GM12878 (cell line): ENCODE data around the gene PRM1. TPM values are rescaled to one million over a fixed set of nuclear protein-coding genes. Genes with fewer than 3 reads are reported as not detected.
A peak's percentile ranks its signal among the peaks of the same experiment; 100 is the strongest.

Source experiments
- ASH2L ChIP-seq: fragments of 300-600, 200-600 bp; sonication (generic); IDR thresholded peaks from 2 replicates; pipeline ENCODE4 v1.6.1; 2017; ENCODE audit warnings: low read depth, mild to moderate bottlenecking, borderline replicate concordance
- BACH1 ChIP-seq: fragments of 450-650 bp; IDR thresholded peaks from 2 replicates; pipeline ENCODE4 v1.6.1; 2017; ENCODE audit warnings: mild to moderate bottlenecking, borderline replicate concordance
- BHLHE40 ChIP-seq, 2 experiments: fragments of 450-650 bp in 1 of 2; IDR thresholded peaks; 2 replicates each; pipeline ENCODE4 v1.6.1; 2011 to 2017; ENCODE audit warnings: low read depth in 2 of 2, borderline replicate concordance in 1 of 2, improper control_type of control experiment in 1 of 2, low read length in 1 of 2, mild to moderate bottlenecking in 1 of 2
- CHD4 ChIP-seq: fragments of 200-600 bp; sonication (generic); IDR thresholded peaks from 2 replicates; pipeline ENCODE4 v1.6.1; 2016; ENCODE audit warnings: mild to moderate bottlenecking
- CREM ChIP-seq: IDR thresholded peaks from 2 replicates; pipeline ENCODE4 v1.6.1; 2014; ENCODE audit warnings: antibody characterized with exemption, low read depth
- DPF2 ChIP-seq: fragments of 450-650 bp; IDR thresholded peaks from 2 replicates; pipeline ENCODE4 v1.6.1; 2017; ENCODE audit warnings: mild to moderate bottlenecking
- HDGF ChIP-seq: fragments of 450-650 bp; IDR thresholded peaks from 2 replicates; pipeline ENCODE4 v1.6.1; 2016; ENCODE audit warnings: antibody characterized with exemption
- IKZF1 ChIP-seq: fragments of 450-650 bp; conservative IDR thresholded peaks from 2 replicates; pipeline ENCODE4 v1.6.1; 2017; ENCODE audit warnings: antibody characterized with exemption, mild to moderate bottlenecking
- KDM1A ChIP-seq: fragments of 200-600 bp; sonication (generic); IDR thresholded peaks from 2 replicates; pipeline ENCODE4 v1.6.1; 2016; ENCODE audit warnings: borderline replicate concordance
- NFYB ChIP-seq: IDR thresholded peaks from 2 replicates; pipeline ENCODE4 v1.6.1; 2011; ENCODE audit warnings: low read depth, mild to moderate bottlenecking, low read length, improper control_type of control experiment, moderate library complexity; ENCODE audit not compliant: insufficient read depth
- POLR2A ChIP-seq: IDR thresholded peaks from 2 replicates; pipeline ENCODE4 v1.6.1; 2011; ENCODE audit warnings: low read depth, mild to moderate bottlenecking, low read length
- POLR2AphosphoS5 ChIP-seq: IDR thresholded peaks from 2 replicates; pipeline ENCODE4 v1.6.1; 2011; ENCODE audit warnings: mild to moderate bottlenecking, low read length, inconsistent platforms
- POU2F2 ChIP-seq: IDR thresholded peaks from 3 replicates; pipeline ENCODE4 v1.6.1; 2011; ENCODE audit warnings: low read depth, mild to moderate bottlenecking, low read length, borderline replicate concordance
- RAD51 ChIP-seq: fragments of 450-650 bp; IDR thresholded peaks from 2 replicates; pipeline ENCODE4 v1.6.1; 2016; ENCODE audit warnings: moderate library complexity, mild to moderate bottlenecking, inconsistent platforms
- polyA plus RNA-seq, 11 experiments: library from polyadenylated mRNA; depleted of rRNA in 4 of 11; unstranded in 6 of 11; stranded (reverse) in 5 of 11; fragments of >200 nt; fragmentation: Nextera tagmentation in 4 of 11; fragmentation: Illumina TruSeq in 1 of 11; extraction: Ambion mirVana in 4 of 11; extraction: Trizol in 1 of 11; gene quantifications; 1 replicate in 1 of 11; 2 replicates in 10 of 11; pipeline versions ENCODE4 v1.2.1 to v1.2.3, GENCODE V29; 2011 to 2016; ENCODE audit warnings: inconsistent platforms in 2 of 11, missing spikeins in 2 of 11, low read depth in 1 of 11
- total RNA-seq, 4 experiments: library from RNA; depleted of rRNA in 3 of 4; stranded (reverse); fragments of >200 nt in 3 of 4; fragmentation: Illumina TruSeq in 1 of 4; extraction: Trizol in 1 of 4; gene quantifications; 2 replicates each; pipeline versions ENCODE4 v1.2.1 to v1.2.3, GENCODE V29; 2013 to 2021
- TF ChIP-seq, protein P1 (sequence below): fragments of 450-650 bp; conservative IDR thresholded peaks from 2 replicates; pipeline ENCODE4 v1.6.1; 2017; ENCODE audit warnings: mild to moderate bottlenecking, moderate library complexity
- TF ChIP-seq, protein P2 (sequence below): fragments of 450-650 bp; IDR thresholded peaks from 2 replicates; pipeline ENCODE4 v1.6.1; 2017; ENCODE audit warnings: antibody characterized with exemption, mild to moderate bottlenecking, moderate library complexity
- TF ChIP-seq, protein P3 (sequence below): fragments of 450-650 bp; IDR thresholded peaks from 2 replicates; pipeline ENCODE4 v1.6.1; 2016; ENCODE audit warnings: mild to moderate bottlenecking
- TF ChIP-seq, protein P4 (sequence below): fragments of 450-650 bp; IDR thresholded peaks from 2 replicates; pipeline ENCODE4 v1.6.1; 2017; ENCODE audit warnings: mild to moderate bottlenecking, low read depth, inconsistent platforms; ENCODE audit not compliant: poor library complexity, severe bottlenecking

The PRM1 gene
- total and polyA plus RNA-seq, 10 of the 15 experiments (the other 5 are each of a cell fraction or from before 2014, with no cell fraction given): 0.20 TPM; not detected in 9

DNA sequence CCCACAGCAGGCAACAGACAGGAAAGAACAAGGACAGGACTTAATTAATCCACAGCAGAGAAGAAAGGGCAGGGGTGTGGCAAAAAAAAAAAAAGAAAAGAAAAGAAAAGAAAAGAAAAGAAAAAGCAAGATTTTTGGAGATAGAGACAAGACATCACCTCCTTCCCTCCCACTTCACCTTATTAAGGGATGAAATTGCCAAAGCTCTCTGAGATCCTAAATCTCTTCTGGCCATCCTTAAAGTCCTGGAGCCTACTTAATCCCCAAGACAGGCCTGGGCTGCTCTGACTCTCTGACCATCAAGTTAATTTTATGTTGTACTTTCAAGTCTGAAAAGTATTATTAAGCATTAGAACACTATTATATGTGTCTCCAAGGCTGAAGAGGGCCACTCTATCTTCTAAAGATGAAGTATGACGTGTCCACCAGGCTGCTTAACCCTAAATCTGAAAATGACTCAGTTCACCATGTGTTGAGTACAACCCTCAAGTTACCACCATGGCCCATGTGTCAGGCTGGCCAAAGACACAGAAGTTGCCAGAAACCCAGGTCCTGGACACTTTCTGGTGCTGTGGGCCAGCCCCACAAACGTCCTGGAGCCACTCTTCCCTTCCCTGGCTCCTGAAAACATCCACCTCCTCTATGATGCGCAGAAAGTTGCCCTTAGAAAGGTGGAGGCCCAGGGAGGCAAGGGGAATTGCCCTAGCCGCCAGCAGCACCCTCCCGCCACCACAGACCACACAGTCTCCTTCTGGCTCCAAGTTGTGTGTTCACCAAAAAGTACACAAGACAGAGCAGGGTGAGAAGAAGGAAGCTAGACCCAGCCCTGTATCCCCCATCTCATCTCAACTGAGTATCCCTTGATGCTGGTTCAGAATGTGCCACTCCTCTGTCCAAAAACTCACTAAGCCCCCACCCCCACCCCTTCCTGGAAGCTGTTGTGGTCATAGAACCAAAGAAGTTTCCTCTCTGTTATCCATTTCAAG, 27.8 kb downstream of the PRM1 start (continued):
- TF ChIP-seq, protein P1, sequence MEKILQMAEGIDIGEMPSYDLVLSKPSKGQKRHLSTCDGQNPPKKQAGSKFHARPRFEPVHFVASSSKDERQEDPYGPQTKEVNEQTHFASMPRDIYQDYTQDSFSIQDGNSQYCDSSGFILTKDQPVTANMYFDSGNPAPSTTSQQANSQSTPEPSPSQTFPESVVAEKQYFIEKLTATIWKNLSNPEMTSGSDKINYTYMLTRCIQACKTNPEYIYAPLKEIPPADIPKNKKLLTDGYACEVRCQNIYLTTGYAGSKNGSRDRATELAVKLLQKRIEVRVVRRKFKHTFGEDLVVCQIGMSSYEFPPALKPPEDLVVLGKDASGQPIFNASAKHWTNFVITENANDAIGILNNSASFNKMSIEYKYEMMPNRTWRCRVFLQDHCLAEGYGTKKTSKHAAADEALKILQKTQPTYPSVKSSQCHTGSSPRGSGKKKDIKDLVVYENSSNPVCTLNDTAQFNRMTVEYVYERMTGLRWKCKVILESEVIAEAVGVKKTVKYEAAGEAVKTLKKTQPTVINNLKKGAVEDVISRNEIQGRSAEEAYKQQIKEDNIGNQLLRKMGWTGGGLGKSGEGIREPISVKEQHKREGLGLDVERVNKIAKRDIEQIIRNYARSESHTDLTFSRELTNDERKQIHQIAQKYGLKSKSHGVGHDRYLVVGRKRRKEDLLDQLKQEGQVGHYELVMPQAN: 0 out of 2 replicates have a peak, but pooled peaks have one; percentile 42
- peak; percentile 92 for TF ChIP-seq POLR2AphosphoS5
- 0 out of 2 replicates have a peak, but pooled peaks have one; percentile 73 for TF ChIP-seq HDGF
- peak; percentile 17; the same call in 1 of the 2 replicates for TF ChIP-seq DPF2
- peak; percentile 54; the same call in 1 of the 2 replicates for TF ChIP-seq POLR2A
- TF ChIP-seq CREM: 0 out of 2 replicates have a peak, but pooled peaks have one; percentile 22
- TF ChIP-seq BHLHE40 (IDR thresholded peaks at IDR 0.05; ENCODE audit: borderline replicate concordance in 1 of 2, low read depth in 2 of 2, low read length in 1 of 2): no peak
- TF ChIP-seq ASH2L: no peak
- peak; percentile 75; the same call in 1 of the 2 replicates for TF ChIP-seq BACH1
- no peak for TF ChIP-seq RAD51
- TF ChIP-seq, protein P2, sequence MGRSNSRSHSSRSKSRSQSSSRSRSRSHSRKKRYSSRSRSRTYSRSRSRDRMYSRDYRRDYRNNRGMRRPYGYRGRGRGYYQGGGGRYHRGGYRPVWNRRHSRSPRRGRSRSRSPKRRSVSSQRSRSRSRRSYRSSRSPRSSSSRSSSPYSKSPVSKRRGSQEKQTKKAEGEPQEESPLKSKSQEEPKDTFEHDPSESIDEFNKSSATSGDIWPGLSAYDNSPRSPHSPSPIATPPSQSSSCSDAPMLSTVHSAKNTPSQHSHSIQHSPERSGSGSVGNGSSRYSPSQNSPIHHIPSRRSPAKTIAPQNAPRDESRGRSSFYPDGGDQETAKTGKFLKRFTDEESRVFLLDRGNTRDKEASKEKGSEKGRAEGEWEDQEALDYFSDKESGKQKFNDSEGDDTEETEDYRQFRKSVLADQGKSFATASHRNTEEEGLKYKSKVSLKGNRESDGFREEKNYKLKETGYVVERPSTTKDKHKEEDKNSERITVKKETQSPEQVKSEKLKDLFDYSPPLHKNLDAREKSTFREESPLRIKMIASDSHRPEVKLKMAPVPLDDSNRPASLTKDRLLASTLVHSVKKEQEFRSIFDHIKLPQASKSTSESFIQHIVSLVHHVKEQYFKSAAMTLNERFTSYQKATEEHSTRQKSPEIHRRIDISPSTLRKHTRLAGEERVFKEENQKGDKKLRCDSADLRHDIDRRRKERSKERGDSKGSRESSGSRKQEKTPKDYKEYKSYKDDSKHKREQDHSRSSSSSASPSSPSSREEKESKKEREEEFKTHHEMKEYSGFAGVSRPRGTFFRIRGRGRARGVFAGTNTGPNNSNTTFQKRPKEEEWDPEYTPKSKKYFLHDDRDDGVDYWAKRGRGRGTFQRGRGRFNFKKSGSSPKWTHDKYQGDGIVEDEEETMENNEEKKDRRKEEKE: no peak
- no peak for TF ChIP-seq NFYB
- peak; percentile 39; the same call in 1 of the 2 replicates for TF ChIP-seq IKZF1
- no peak for TF ChIP-seq KDM1A
- peak; percentile 43; the same call in 1 of the 3 replicates for TF ChIP-seq POU2F2
- TF ChIP-seq, protein P3, sequence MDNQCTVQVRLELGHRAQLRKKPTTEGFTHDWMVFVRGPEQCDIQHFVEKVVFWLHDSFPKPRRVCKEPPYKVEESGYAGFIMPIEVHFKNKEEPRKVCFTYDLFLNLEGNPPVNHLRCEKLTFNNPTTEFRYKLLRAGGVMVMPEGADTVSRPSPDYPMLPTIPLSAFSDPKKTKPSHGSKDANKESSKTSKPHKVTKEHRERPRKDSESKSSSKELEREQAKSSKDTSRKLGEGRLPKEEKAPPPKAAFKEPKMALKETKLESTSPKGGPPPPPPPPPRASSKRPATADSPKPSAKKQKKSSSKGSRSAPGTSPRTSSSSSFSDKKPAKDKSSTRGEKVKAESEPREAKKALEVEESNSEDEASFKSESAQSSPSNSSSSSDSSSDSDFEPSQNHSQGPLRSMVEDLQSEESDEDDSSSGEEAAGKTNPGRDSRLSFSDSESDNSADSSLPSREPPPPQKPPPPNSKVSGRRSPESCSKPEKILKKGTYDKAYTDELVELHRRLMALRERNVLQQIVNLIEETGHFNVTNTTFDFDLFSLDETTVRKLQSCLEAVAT: peak; percentile 55
- no peak for TF ChIP-seq CHD4
- TF ChIP-seq, protein P4, sequence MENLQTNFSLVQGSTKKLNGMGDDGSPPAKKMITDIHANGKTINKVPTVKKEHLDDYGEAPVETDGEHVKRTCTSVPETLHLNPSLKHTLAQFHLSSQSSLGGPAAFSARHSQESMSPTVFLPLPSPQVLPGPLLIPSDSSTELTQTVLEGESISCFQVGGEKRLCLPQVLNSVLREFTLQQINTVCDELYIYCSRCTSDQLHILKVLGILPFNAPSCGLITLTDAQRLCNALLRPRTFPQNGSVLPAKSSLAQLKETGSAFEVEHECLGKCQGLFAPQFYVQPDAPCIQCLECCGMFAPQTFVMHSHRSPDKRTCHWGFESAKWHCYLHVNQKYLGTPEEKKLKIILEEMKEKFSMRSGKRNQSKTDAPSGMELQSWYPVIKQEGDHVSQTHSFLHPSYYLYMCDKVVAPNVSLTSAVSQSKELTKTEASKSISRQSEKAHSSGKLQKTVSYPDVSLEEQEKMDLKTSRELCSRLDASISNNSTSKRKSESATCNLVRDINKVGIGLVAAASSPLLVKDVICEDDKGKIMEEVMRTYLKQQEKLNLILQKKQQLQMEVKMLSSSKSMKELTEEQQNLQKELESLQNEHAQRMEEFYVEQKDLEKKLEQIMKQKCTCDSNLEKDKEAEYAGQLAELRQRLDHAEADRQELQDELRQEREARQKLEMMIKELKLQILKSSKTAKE: no peak
